Measurements from ENCODE around the gene RPH3AL. TPM values are rescaled to one million over a fixed set of nuclear protein-coding genes. Genes with fewer than 3 reads are reported as not detected.

The RPH3AL gene
- total and polyA plus RNA-seq, 10 of the 15 experiments (the other 5 are each of a cell fraction or from before 2014, with no cell fraction given): 0.04 to 1.2 (median 0.47) TPM; not detected in 2

- SMC1A ChIA-PET (ENCODE audit: uncharacterized antibody, unreplicated experiment): no interaction called here
- POLR2A ChIA-PET: no interaction called here
- Histone ChIP-seq H4K20me1 (ENCODE audit: control insufficient read depth, insufficient read depth) (no peaks in the 10 kb centered on the region), H2AFZ (ENCODE audit: control insufficient read depth, low read depth, low read length) (no peak overlapping the region), H3K9ac (ENCODE audit: control insufficient read depth, insufficient read depth, low read length) (no peak overlapping the region), H3K79me2 (ENCODE audit: control insufficient read depth, insufficient read depth, low read length) (no peaks in the 10 kb centered on the region), H3K27ac (ENCODE audit: control insufficient read depth, insufficient read depth) (no peak overlapping the region), H3K27me3 (replicated peaks in 1 of 2; ENCODE audit: control insufficient read depth in 2 of 2, insufficient read depth in 2 of 2, low read length in 1 of 2) (no peaks in the 10 kb centered on the region), H3K4me2 (ENCODE audit: control insufficient read depth, insufficient read depth) (no peak overlapping the region), H3K4me3 (no peak overlapping the region), H3K36me3 (ENCODE audit: control insufficient read depth in 2 of 2, insufficient read depth in 2 of 2, low read length in 1 of 2) (no peaks in the 10 kb centered on the region), H3K4me1 (ENCODE audit: control insufficient read depth, insufficient read depth, low read length) (no peaks in the 10 kb centered on the region), H3K9me3 (replicated peaks; ENCODE audit: control insufficient read depth, insufficient read depth, low read length) (no peaks in the 10 kb centered on the region; the same call in 2 of the 3 replicates)
- intact Hi-C loops (cut with micrococcal nuclease; ENCODE audit: unreplicated experiment) (no loop called here), in situ Hi-C loops (cut with MboI) (no loop called here)
- RAD21 ChIA-PET (ENCODE audit: unreplicated experiment): no interaction called here
- ATAC-seq: no peak
- BruUV-seq (replicated peaks): no TSS peak
- CTCF ChIA-PET: no interaction called here
- no peak for TF ChIP-seq ASH2L (IDR thresholded peaks at IDR 0.05; ENCODE audit: borderline replicate concordance, low read depth)
- TF ChIP-seq MYB (IDR thresholded peaks at IDR 0.05; ENCODE audit: borderline replicate concordance, low read depth, low read length): no peak
- TF ChIP-seq TCF7 (IDR thresholded peaks at IDR 0.05; ENCODE audit: borderline replicate concordance): no peak
- FAIRE-seq: no peak
- WGBS (ENCODE audit: insufficient coverage, insufficient replicate concordance, low lambda C conversion rate, missing lambda C conversion rate): 64% methylated on average over 23 of the region's 23 CpGs
- DNase-seq (ENCODE audit: low read depth, low spot score): no peak
Measured at GRCh38 chr17:246851-247421, 105.7 kb downstream of the RPH3AL start.

DNA sequence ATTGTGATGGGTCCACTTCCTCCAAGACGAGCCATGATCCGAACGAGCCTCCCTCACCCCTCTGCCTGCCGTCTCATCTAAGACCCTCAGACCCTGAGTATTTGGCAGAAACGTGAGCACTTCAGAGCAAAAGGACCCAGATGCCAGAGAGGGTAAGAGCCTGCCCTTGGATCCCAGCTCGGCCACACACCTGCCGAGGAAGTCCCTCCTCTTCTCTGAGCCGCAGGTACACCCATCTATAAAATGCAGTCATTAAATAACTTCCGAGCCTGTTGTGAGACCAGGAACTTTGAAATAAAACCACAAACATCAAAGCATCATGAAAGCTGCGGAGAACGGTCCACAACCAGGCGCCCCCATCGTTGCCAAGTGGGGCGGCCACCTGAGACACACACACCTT lies 106.4 kb downstream of the RPH3AL start:
- DNase-seq (ENCODE audit: low read depth, low spot score) (no peak), FAIRE-seq (no peak), ATAC-seq (no peak)
- Histone ChIP-seq H3K4me2 (ENCODE audit: control insufficient read depth, insufficient read depth) (no peak overlapping the region), H3K36me3 (ENCODE audit: control insufficient read depth in 2 of 2, insufficient read depth in 2 of 2, low read length in 1 of 2) (no peaks in the 10 kb centered on the region), H3K27ac (ENCODE audit: control insufficient read depth, insufficient read depth) (no peak overlapping the region), H3K27me3 (replicated peaks in 1 of 2; ENCODE audit: control insufficient read depth in 2 of 2, insufficient read depth in 2 of 2, low read length in 1 of 2) (no peaks in the 10 kb centered on the region), H3K4me3 (no peak overlapping the region), H2AFZ (ENCODE audit: control insufficient read depth, low read depth, low read length) (no peak overlapping the region), H3K4me1 (ENCODE audit: control insufficient read depth, insufficient read depth, low read length) (no peaks in the 10 kb centered on the region), H3K79me2 (ENCODE audit: control insufficient read depth, insufficient read depth, low read length) (no peaks in the 10 kb centered on the region), H3K9me3 (replicated peaks; ENCODE audit: control insufficient read depth, insufficient read depth, low read length) (no peaks in the 10 kb centered on the region; the same call in 2 of the 3 replicates), H3K9ac (ENCODE audit: control insufficient read depth, insufficient read depth, low read length) (no peak overlapping the region), H4K20me1 (ENCODE audit: control insufficient read depth, insufficient read depth) (no peaks in the 10 kb centered on the region)
- CTCF ChIA-PET: no interaction called here
- BruUV-seq (replicated peaks): no TSS peak
- RAD21 ChIA-PET (ENCODE audit: unreplicated experiment): no interaction called here
- WGBS (ENCODE audit: insufficient coverage, insufficient replicate concordance, low lambda C conversion rate, missing lambda C conversion rate): 65% methylated on average over 14 of the region's 14 CpGs
- POLR2A ChIA-PET: no interaction called here
- in situ Hi-C loops (cut with MboI): no loop called here
- intact Hi-C loops (cut with micrococcal nuclease; ENCODE audit: unreplicated experiment): no loop called here
- SMC1A ChIA-PET (ENCODE audit: uncharacterized antibody, unreplicated experiment): no interaction called here
- TF ChIP-seq SMARCA5 (IDR thresholded peaks at IDR 0.05): no peak
- TF ChIP-seq ZNF217 (IDR thresholded peaks at IDR 0.05): no peak
- TF ChIP-seq SRF (IDR thresholded peaks at IDR 0.05; ENCODE audit: low read depth in 2 of 2, low read length in 2 of 2): no peak
- TF ChIP-seq RELA (IDR thresholded peaks at IDR 0.05; ENCODE audit: borderline replicate concordance, partially characterized antibody): no peak
- no peak for TF ChIP-seq HSF1 (IDR thresholded peaks at IDR 0.05; ENCODE audit: low read depth, low read length)
- TF ChIP-seq, protein P1, sequence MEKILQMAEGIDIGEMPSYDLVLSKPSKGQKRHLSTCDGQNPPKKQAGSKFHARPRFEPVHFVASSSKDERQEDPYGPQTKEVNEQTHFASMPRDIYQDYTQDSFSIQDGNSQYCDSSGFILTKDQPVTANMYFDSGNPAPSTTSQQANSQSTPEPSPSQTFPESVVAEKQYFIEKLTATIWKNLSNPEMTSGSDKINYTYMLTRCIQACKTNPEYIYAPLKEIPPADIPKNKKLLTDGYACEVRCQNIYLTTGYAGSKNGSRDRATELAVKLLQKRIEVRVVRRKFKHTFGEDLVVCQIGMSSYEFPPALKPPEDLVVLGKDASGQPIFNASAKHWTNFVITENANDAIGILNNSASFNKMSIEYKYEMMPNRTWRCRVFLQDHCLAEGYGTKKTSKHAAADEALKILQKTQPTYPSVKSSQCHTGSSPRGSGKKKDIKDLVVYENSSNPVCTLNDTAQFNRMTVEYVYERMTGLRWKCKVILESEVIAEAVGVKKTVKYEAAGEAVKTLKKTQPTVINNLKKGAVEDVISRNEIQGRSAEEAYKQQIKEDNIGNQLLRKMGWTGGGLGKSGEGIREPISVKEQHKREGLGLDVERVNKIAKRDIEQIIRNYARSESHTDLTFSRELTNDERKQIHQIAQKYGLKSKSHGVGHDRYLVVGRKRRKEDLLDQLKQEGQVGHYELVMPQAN (conservative IDR thresholded peaks at IDR 0.05): no peak
- TF ChIP-seq, protein P2, sequence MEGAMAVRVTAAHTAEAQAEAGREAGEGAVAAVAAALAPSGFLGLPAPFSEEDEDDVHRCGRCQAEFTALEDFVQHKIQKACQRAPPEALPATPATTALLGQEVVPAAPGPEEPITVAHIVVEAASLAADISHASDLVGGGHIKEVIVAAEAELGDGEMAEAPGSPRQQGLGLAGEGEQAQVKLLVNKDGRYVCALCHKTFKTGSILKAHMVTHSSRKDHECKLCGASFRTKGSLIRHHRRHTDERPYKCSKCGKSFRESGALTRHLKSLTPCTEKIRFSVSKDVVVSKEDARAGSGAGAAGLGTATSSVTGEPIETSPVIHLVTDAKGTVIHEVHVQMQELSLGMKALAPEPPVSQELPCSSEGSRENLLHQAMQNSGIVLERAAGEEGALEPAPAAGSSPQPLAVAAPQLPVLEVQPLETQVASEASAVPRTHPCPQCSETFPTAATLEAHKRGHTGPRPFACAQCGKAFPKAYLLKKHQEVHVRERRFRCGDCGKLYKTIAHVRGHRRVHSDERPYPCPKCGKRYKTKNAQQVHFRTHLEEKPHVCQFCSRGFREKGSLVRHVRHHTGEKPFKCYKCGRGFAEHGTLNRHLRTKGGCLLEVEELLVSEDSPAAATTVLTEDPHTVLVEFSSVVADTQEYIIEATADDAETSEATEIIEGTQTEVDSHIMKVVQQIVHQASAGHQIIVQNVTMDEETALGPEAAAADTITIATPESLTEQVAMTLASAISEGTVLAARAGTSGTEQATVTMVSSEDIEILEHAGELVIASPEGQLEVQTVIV (IDR thresholded peaks at IDR 0.05; ENCODE audit: borderline replicate concordance, partially characterized antibody): no peak
- TF ChIP-seq YY1 (IDR thresholded peaks at IDR 0.05; ENCODE audit: low read depth, low read length): no peak
